AG09319 (cell line): ENCODE data around the gene LOXL3.

Experiments used
- DNase-seq: peaks from one replicate; pipeline ENCODE4 v3.0.0-alpha.2; 2010; ENCODE audit warnings: low read depth; ENCODE audit errors: extremely low read depth
- TF ChIP-seq, protein P1 (sequence below): IDR thresholded peaks from 2 replicates; pipeline ENCODE4 v1.5.1; 2011; ENCODE audit warnings: low read depth, mild to moderate bottlenecking, inconsistent platforms, low read length, moderate library complexity

The LOXL3 gene

DNA sequence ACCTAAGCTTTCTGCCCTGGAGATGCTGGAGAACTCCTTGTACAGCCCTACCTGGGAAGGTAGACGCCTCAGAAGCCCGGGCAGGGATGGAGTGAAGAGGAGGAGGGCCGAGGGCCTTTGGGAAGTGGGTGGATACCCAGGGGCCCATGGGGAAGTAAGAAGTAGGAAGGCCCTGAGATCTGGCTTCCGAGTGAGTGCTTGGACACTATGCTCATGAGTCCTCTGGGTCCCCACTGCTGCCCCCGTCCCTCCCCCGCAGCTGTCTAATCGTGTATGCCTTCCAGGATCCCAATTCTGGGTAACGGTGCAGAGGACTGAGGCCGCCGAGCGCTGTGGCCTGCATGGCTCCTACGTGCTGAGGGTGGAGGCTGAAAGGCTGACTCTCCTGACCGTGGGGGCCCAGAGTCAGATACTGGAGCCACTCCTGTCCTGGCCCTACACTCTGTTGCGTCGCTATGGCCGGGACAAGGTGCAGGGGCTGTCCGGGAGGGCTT, 1.9 kb upstream of the LOXL3 start:
- DNase-seq: no peak
- TF ChIP-seq, protein P1, sequence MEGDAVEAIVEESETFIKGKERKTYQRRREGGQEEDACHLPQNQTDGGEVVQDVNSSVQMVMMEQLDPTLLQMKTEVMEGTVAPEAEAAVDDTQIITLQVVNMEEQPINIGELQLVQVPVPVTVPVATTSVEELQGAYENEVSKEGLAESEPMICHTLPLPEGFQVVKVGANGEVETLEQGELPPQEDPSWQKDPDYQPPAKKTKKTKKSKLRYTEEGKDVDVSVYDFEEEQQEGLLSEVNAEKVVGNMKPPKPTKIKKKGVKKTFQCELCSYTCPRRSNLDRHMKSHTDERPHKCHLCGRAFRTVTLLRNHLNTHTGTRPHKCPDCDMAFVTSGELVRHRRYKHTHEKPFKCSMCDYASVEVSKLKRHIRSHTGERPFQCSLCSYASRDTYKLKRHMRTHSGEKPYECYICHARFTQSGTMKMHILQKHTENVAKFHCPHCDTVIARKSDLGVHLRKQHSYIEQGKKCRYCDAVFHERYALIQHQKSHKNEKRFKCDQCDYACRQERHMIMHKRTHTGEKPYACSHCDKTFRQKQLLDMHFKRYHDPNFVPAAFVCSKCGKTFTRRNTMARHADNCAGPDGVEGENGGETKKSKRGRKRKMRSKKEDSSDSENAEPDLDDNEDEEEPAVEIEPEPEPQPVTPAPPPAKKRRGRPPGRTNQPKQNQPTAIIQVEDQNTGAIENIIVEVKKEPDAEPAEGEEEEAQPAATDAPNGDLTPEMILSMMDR: no peak

DNA sequence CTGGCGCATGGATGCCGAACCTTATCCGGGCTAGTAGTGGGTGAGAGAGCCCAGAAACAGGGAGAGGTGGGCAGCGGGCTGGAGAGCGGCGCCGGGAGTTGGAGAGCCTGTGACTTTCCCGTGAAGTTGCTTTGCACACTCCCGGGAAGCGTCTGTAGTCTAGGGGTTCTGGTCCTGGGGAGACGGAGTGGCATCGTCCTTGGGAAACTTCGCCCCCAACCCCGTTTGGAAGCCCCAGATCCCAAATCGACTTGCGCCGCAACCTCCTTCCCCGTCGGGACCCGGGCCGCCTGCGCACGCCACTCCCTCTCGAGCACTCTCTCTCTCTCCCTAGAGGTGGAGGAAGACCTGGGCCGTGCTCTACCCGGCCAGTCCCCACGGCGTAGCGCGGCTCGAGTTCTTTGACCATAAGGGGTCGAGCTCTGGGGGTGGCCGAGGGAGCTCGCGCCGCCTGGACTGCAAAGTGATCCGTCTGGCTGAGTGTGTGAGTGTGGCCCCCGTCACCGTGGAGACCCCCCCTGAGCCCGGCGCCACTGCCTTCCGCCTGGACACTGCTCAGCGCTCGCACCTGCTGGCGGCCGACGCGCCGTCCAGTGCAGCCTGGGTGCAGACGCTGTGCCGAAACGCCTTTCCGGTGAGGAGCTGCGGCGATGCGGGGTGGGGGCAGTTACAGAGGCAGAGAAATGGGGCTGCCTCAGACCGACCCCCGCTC, 1.2 kb upstream of the LOXL3 start:
- TF ChIP-seq, protein P1: no peak
- no peak for DNase-seq

DNA sequence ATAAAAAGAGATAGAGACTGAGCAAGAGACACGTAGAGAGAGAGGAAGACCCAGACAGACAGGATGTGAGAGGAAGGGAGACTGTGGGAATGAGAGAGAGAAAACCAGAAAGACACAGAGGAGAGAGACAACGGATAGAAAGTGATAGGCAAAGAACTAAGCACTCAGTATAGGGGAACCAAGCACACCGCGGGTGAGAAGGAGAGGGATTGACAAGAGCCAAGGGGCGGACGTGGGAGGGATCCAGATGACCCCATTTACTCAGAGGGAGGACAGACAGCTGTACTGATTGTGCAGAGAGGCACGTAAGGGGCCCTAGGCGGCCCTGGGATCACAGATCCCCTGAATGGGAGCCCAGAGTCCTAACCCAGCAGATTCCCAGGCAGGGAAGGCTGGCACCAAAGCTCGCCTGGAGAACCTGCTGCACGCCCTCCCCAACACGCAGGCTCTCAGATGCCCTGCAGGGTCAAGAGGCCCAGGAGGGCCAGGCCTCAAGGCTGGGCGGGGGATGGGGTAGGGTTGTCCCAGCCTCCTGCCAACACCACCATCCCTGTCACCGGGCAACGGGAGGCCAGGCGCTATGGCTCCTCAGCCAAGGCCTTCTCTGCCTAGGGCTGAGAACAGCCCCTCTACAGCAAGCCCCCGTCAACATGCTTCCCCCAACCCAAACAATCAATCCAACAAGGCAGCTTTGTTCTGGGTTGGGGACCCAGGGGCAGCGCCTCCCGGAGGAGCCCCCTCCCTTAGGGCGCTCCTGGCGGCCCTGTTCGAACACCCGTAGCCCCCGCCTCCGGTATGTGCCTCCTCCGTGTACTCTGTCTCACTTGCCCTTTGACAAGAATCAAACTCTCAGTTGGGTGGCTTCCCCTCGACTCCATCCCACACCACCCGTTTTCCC, 579 bp downstream of the LOXL3 start:
- TF ChIP-seq, protein P1: no peak
- no peak for DNase-seq

DNA sequence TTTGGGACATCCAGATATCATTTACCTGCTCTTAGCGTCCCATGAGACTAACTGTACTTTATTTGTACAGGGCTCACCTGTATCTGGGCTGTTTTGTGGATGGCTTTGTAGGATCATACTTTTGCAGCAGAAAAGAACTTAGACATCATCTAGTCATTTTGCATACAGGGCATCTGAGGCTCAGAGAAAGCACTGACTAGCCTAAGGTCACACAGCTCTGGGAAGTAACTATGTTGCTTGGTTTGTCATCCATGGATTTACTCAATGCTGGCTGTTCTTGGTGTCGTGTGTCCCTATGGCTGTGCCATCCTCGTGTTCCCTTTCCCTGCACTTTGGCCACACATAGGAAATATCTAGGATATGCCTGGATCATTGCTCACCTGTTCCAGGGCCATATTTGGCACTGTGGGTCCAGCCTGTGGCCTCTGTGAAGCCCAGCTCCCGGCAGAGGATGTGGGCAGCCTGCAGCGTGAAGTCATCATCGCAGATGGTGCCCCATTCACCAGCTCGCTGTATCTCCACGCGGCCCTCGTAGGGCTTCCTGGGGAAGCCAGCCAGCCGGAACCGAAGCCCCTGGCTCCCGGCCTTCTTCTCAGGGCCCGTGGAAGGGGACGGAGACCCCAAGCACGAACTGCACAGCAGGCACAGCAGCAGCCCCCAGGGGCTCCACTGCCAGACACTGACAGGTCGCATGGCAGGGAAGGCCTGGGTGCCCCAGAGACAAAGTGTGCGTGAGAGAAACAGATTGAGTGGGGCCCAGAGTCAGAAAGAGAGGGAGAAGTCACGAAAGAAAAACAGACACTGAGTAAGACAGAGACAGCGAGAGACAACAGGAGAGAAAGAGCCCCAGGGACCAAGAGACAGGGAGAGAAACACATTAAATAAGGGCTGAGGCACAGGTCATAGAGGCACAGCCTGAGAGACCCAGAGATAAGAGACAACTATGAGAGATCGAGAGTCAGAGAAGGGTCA, 1.5 kb downstream of the LOXL3 start:
- no peak for DNase-seq
- TF ChIP-seq, protein P1: no peak

DNA sequence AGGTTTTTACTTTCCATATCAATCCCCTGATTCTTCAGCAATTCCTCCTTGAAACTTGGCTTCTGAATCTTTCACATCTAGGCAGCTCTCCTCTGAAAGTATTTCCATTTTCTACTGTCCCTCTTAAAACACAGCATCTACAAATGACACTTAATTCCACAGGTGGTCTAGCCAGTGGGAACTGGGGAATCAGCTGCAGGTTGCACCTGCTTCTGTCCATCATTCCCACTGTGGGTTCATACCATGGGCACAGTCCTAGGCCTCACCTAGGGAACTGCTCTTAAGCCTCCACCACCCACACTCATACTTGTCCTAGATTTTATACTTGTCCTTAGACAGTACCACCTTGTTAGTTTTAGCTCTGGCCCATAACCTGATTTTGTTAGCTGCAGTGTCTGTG, 2.2 kb downstream of the LOXL3 start:
- no peak for DNase-seq
- TF ChIP-seq, protein P1: no peak

DNA sequence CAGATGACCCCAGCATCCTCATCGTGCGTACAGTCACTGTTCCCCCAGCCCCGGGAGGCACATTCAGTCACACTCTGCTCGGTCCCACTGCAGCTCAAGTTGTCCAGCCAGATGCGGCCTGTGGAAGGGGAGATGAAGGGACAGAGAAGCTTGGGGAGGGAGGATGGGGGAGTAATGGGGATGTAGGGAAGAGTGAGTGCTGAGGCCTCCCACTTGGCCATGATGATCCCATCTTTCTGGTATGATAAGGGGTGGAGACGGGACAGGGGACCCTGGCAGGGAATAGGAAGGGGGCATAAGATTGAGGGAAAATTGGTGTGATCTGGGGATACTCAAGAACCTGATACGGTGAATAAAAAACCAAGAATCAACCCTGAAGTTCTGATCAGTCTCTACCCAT, 3.5 kb downstream of the LOXL3 start:
- DNase-seq: no peak
- TF ChIP-seq, protein P1: no peak
